HL-60 (cell line): ENCODE data around the gene HAPLN2.
A peak's percentile ranks its signal among the peaks of the same experiment; 100 is the strongest.
"Not testable (repeated sequence)": the region's sequence is repeated elsewhere in the genome, so short reads cannot be mapped to it uniquely, and the experiment has no call there.

ENCODE experiments used
- DNase-seq, 2 experiments: peaks; one replicate each; pipeline ENCODE4 v3.0.0-alpha.2; 2010 to 2020; ENCODE audit warnings: low read depth in 1 of 2, low spot score in 1 of 2
- H3K27ac ChIP-seq: fragments of 250-450 bp; sonication (Bioruptor Pico); replicated peaks from 2 replicates; pipeline ENCODE4 v1.5.1; 2020; ENCODE audit warnings: mild to moderate bottlenecking, moderate library complexity
- H3K27me3 ChIP-seq: fragments of 250-450 bp; sonication (Bioruptor Pico); 2 replicates; pipeline ENCODE4 v1.5.1; 2021; ENCODE audit warnings: mild to moderate bottlenecking, moderate library complexity; ENCODE audit not compliant: insufficient read depth, poor library complexity, severe bottlenecking
- H3K4me3 ChIP-seq: replicated peaks from 2 replicates; pipeline ENCODE4 v1.5.1; 2011; ENCODE audit warnings: mild to moderate bottlenecking, control low read depth, low read length; ENCODE audit not compliant: insufficient read depth
- GABPA ChIP-seq: IDR thresholded peaks from 2 replicates; pipeline ENCODE4 v1.6.1; 2012; ENCODE audit warnings: low read depth
- POLR2AphosphoS5 ChIP-seq: IDR thresholded peaks from 2 replicates; pipeline ENCODE4 v1.6.1; 2012; ENCODE audit warnings: low read depth
- SPI1 ChIP-seq: IDR thresholded peaks from 2 replicates; pipeline ENCODE4 v1.6.1; 2012; ENCODE audit warnings: low read depth, mild to moderate bottlenecking, borderline replicate concordance
- TF ChIP-seq, protein P1 (sequence below): IDR thresholded peaks from one replicate; pipeline ENCODE4 v1.5.1; 2011; ENCODE audit warnings: low read length, control low read depth, inconsistent platforms; ENCODE audit not compliant: insufficient read depth
- TF ChIP-seq, protein P2 (sequence below): IDR thresholded peaks from 2 replicates; pipeline ENCODE4 v1.6.1; 2012; ENCODE audit warnings: low read depth; ENCODE audit not compliant: insufficient replicate concordance

HAPLN2 gene

GRCh38 chr1:156608036-156608674 lies 11.1 kb upstream of the HAPLN2 start:
- Histone ChIP-seq H3K27ac (no peak overlapping the region), H3K4me3 (no peak overlapping the region), H3K27me3 (no peaks in the 10 kb centered on the region)
- TF ChIP-seq SPI1: no peak
- TF ChIP-seq, protein P1, sequence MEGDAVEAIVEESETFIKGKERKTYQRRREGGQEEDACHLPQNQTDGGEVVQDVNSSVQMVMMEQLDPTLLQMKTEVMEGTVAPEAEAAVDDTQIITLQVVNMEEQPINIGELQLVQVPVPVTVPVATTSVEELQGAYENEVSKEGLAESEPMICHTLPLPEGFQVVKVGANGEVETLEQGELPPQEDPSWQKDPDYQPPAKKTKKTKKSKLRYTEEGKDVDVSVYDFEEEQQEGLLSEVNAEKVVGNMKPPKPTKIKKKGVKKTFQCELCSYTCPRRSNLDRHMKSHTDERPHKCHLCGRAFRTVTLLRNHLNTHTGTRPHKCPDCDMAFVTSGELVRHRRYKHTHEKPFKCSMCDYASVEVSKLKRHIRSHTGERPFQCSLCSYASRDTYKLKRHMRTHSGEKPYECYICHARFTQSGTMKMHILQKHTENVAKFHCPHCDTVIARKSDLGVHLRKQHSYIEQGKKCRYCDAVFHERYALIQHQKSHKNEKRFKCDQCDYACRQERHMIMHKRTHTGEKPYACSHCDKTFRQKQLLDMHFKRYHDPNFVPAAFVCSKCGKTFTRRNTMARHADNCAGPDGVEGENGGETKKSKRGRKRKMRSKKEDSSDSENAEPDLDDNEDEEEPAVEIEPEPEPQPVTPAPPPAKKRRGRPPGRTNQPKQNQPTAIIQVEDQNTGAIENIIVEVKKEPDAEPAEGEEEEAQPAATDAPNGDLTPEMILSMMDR: peak; percentile 78
- TF ChIP-seq POLR2AphosphoS5: no peak
- peak; percentile 61 to 74 for DNase-seq

GRCh38 chr1:156608981-156609380 lies 10.2 kb upstream of the HAPLN2 start:
- TF ChIP-seq GABPA (no peak), SPI1 (no peak), POLR2AphosphoS5 (no peak)
- TF ChIP-seq, protein P1: peak; percentile 30
- no peak overlapping the region for H3K27ac ChIP-seq
- peak in 1 of 2 experiments; percentile 40 for DNase-seq

DNA sequence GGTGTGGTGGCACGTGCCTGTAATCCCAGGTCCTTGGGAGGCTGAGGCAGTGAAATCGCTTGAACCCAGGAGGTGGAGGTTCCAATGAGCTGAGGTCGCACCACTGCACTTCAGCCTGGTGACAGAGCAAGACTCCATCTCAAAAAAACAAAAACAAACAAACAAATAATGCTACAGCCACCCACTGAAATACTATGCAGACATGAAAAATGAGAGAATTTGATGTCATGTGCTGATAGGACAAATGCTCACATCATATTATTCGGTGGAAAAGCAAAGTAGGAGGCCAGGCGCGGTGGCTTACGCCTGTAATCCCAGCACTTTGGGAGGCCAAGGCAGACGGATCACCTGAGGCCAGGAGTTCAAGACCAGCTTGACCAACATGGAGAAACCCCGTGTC lies 9.1 kb upstream of the HAPLN2 start:
- not testable (repeated sequence) for H3K4me3 ChIP-seq, H3K27ac ChIP-seq, H3K27me3 ChIP-seq, DNase-seq

More at GRCh38 chr1:156608981-156609380, 10.2 kb upstream of the HAPLN2 start:
- Histone ChIP-seq H3K27me3 (no peaks in the 10 kb centered on the region), H3K4me3 (no peak overlapping the region)

- Histone ChIP-seq H3K27me3 (peaks cover 15% of the 10 kb centered on the region), H3K27ac (no peak overlapping the region), H3K4me3 (no peak overlapping the region)
- no peak for DNase-seq
- TF ChIP-seq SPI1 (0 out of 2 replicates have a peak, but pooled peaks have one; percentile 10), GABPA (no peak)
Observed at GRCh38 chr1:156612666-156613065, 6.5 kb upstream of the HAPLN2 start.

GRCh38 chr1:156615946-156616345 lies 3.3 kb upstream of the HAPLN2 start:
- peaks cover 28% of the 10 kb centered on the region for H3K27me3 ChIP-seq
- no peak overlapping the region for H3K27ac ChIP-seq
- TF ChIP-seq SPI1 (no peak), GABPA (no peak), POLR2AphosphoS5 (no peak)
- TF ChIP-seq, protein P2, sequence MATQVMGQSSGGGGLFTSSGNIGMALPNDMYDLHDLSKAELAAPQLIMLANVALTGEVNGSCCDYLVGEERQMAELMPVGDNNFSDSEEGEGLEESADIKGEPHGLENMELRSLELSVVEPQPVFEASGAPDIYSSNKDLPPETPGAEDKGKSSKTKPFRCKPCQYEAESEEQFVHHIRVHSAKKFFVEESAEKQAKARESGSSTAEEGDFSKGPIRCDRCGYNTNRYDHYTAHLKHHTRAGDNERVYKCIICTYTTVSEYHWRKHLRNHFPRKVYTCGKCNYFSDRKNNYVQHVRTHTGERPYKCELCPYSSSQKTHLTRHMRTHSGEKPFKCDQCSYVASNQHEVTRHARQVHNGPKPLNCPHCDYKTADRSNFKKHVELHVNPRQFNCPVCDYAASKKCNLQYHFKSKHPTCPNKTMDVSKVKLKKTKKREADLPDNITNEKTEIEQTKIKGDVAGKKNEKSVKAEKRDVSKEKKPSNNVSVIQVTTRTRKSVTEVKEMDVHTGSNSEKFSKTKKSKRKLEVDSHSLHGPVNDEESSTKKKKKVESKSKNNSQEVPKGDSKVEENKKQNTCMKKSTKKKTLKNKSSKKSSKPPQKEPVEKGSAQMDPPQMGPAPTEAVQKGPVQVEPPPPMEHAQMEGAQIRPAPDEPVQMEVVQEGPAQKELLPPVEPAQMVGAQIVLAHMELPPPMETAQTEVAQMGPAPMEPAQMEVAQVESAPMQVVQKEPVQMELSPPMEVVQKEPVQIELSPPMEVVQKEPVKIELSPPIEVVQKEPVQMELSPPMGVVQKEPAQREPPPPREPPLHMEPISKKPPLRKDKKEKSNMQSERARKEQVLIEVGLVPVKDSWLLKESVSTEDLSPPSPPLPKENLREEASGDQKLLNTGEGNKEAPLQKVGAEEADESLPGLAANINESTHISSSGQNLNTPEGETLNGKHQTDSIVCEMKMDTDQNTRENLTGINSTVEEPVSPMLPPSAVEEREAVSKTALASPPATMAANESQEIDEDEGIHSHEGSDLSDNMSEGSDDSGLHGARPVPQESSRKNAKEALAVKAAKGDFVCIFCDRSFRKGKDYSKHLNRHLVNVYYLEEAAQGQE: no peak
- TF ChIP-seq, protein P1: no peak

More at GRCh38 chr1:156615946-156616345, 3.3 kb upstream of the HAPLN2 start:
- no peak overlapping the region for H3K4me3 ChIP-seq
- DNase-seq: no peak
